Measurements from ENCODE around the gene PDE6H.

GRCh38 chr12:14936224-14936861 lies 36.5 kb upstream of the PDE6H start:
- TF ChIP-seq CTCF (IDR thresholded peaks at IDR 0.05) (no peak), POLR2A (IDR thresholded peaks at IDR 0.05) (no peak), EP300 (IDR thresholded peaks at IDR 0.05) (no peak), POLR2AphosphoS5 (IDR thresholded peaks at IDR 0.05) (no peak)

All from sigmoid colon (tissue), 4 donors.